ENCODE results near the gene HSPBAP1.

HSPBAP1 gene

GRCh38 chr3:122793568-122794416 is at the start of gene HSPBAP1:
HSPBAP1 (minus strand) TSS chr3:122793831; CDS start chr3:122793680, 151 bp downstream.
- DNase-seq (ENCODE audit: low read depth in 2 of 2) = peak; percentile 77 to 83

- DNase-seq (ENCODE audit: low read depth in 2 of 2) = no peak
Measured at GRCh38 chr3:122835590-122835989, 42.0 kb upstream of the HSPBAP1 start.

- DNase-seq (ENCODE audit: low read depth in 2 of 2) = no peak
Measured at GRCh38 chr3:122828281-122828680, 34.6 kb upstream of the HSPBAP1 start.

DNA sequence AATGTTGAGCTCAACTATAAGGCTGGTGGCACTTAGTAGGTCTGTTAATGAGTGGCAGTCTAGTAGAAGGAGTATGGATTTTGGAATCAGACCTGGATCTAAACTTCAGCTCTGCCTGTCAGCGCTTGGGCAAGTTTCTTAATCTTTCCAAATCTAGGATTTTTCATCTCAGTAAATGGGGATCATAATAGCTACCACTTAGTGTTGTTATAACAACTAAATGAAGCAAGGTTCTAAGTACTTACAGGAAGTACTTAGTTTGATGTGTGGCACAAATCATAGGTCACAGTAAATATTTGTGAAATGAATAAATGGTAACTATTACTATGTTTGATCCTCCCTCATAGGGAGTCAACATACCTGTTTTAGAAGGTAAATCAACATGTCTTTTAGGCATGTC is 32.6 kb upstream of the HSPBAP1 start:
- DNase-seq (ENCODE audit: low read depth in 2 of 2) = no peak

GRCh38 chr3:122825460-122825859 is 31.8 kb upstream of the HSPBAP1 start:
- no peak for DNase-seq (ENCODE audit: low read depth in 2 of 2)

DNA sequence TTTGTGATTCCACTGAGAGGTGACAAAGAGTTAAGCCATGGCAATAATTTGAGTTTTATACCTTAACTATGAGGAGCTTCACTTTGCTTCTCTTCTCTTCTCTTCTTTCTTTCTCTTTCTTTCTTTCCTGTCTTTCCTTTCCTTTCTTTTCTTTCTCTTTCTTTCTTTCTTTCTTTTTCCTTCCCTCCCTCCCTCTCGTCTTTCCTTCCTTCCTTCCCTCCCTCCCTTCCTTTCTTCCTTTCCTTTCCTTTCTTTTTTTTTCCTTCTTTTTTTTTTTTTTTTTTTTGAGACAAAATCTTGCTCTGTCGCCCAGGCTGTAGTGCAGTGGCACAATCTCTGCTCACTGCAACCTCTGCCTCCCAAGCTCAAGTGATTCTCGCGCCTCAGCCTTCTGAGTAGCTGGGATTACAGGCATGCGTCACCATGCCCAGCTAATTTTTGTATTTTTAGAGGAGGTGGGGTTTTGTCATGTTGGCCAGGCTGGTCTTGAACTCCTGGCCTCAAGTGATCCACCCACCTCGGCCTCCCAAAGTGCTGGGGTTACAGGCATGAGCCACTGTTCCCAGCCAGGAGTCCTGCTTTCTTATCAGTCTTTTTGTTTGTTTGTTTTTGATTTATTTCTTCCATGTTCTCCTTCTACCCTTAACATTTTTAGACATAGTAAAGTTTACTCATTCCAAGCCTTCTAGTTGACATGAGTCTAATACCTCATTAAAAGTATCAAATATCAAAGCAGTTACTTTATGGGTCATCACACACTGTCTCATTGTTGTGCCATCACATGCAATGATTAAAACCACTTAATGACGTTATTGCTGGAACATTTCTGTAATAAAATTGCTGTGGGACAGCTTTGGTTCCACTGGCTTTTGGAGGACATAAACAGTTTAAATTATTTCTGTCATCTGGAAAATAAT is 31.1 kb upstream of the HSPBAP1 start:
- no peak for DNase-seq (ENCODE audit: low read depth in 2 of 2)

DNA sequence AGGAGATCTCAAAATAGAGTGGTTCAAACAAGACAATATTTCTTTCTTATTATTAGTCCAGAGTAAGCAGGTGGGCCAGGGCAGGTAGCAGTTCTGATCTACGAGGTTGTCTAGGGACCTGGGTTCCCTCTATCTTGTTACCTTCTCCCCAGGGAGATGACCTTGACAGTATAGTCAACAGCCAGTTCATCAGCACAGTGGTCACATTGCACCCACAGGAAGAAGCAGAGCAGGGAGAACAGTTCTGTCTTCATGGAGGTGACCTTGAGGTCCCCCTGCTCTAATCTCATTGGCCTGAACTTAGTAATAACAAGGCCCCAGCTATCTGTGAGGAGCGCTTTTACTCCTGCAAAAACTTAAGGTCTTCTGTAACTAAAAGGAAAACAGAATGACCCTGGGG is 23.0 kb upstream of the HSPBAP1 start:
- DNase-seq (ENCODE audit: low read depth in 2 of 2) = no peak

- no peak for DNase-seq (ENCODE audit: low read depth in 2 of 2)
Measured at GRCh38 chr3:122810734-122811133, 17.1 kb upstream of the HSPBAP1 start.

- DNase-seq (ENCODE audit: low read depth in 2 of 2) = no peak
Measured at GRCh38 chr3:122803977-122804376, 10.3 kb upstream of the HSPBAP1 start.

DNA sequence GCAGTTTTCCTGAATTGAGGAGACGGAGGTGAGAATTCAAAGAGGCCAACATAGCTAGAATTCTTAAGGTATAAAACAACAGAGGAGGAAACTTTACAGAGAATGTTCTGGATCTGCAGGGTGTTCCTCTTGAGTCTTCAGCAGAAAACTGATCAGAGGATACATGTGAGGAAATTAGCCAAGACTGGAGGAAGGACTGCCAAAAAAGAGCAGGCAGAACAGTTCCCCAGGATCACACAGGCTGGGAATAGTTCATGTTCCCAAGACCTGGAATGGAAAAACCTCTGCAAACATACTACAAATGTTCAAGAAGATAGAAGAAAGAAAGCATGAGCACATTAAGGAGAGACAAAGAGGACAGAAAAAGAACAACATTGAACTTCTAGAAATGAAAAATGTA is 8.7 kb upstream of the HSPBAP1 start:
- DNase-seq (ENCODE audit: low read depth in 2 of 2) = no peak

GRCh38 chr3:122800706-122801237 is 7.1 kb upstream of the HSPBAP1 start:
- no peak for DNase-seq (ENCODE audit: low read depth in 2 of 2)

GRCh38 chr3:122800031-122800430 is 6.4 kb upstream of the HSPBAP1 start:
- no peak for DNase-seq (ENCODE audit: low read depth in 2 of 2)

- DNase-seq (ENCODE audit: low read depth in 2 of 2) = no peak
Measured at GRCh38 chr3:122799322-122799721, 5.7 kb upstream of the HSPBAP1 start.

DNA sequence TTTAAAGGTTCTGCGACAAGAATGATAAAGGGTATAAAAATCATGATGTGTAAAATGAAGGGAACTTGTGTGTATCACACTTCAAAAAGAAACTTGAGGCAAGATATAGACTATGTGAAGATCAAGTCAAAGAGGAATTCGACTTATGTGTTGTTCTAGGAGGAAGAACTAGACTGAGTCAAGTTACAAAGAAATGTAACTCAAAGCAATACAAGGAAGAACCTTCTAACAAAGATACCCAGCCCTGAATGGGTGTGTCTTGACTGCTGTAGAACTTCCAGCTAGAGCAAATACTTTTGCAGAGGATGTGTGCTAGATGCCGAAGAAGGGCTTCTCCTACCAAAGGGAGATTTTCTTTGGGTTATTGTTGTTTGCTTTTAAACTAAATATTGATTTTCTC is 3.7 kb upstream of the HSPBAP1 start:
- DNase-seq (ENCODE audit: low read depth in 2 of 2) = no peak

DNA sequence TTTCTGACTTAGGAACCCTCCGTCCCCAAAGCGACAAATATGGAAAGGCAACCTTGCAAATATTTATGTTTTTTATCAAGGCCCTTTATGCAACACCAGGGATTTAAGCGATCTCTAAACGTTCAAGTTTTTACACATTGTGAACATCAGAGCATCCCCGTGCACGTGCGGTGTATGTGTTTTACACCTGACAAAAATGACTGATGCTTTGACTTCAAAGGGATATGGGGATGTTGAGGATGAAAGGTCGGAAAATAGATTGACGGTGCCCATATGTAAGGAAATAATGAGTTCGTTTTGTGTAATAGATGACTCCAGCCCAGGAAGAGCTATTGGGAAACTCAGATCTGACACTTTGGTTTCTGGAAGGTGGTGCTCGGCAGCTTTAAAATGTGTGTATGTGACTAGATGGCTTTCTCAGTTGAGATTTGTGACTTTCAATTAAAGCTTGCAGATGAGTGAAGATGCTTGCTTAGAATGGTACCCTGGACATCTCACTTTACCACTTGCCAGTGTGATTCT is 2.1 kb upstream of the HSPBAP1 start:
- DNase-seq (ENCODE audit: low read depth in 2 of 2) = no peak

GRCh38 chr3:122794779-122795673 is 1.4 kb upstream of the HSPBAP1 start, which contains the start of gene SLC49A4:
SLC49A4 (plus strand) TSS chr3:122795069; CDS start chr3:122795193, 124 bp downstream.
- DNase-seq (ENCODE audit: low read depth in 2 of 2) = peak; percentile 23 to 57

DNA sequence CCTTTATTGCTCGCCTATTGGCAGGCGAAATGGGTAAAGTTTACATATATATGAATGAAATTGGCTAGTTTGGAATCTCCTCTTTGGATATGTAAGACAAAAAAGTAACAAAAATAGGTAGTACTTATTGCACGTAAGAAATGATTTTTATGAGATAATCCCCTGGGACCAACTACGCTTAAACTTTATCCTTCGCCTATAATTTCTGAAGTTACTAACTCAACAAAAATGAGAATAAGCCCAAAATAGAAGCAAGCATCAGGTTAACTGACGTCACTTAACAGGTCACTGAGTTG is 800 bp upstream of the HSPBAP1 start:
- DNase-seq (ENCODE audit: low read depth in 2 of 2) = no peak

GRCh38 chr3:122789585-122790273 is 3.9 kb downstream of the HSPBAP1 start:
- DNase-seq (ENCODE audit: low read depth in 2 of 2) = no peak

GRCh38 chr3:122787872-122788271 is 5.8 kb downstream of the HSPBAP1 start:
- no peak for DNase-seq (ENCODE audit: low read depth in 2 of 2)

- DNase-seq (ENCODE audit: low read depth in 2 of 2) = no peak
Measured at GRCh38 chr3:122786066-122786465, 7.6 kb downstream of the HSPBAP1 start.

GRCh38 chr3:122785231-122785630 is 8.4 kb downstream of the HSPBAP1 start:
- no peak for DNase-seq (ENCODE audit: low read depth in 2 of 2)
